Astrocyte of the spinal cord (primary cell): ENCODE data around the gene GPR132.
"Not testable (repeated sequence)": the region's sequence is repeated elsewhere in the genome, so short reads cannot be mapped to it uniquely, and the experiment has no call there.

Experiments used
- DNase-seq: peaks from one replicate; pipeline ENCODE4 v3.0.0; 2011; ENCODE audit warnings: low read depth, low spot score
- H3K4me3 ChIP-seq: 2 replicates; pipeline ENCODE4 v1.5.1; 2011; ENCODE audit warnings: low read depth, mild to moderate bottlenecking, low read length, moderate library complexity
- in situ Hi-C: cut with HindIII; loops from 2 replicates; pipeline ENCODE4 v1.10.0; 2017; ENCODE audit warnings: low sequenced_read_pairs
- TF ChIP-seq, protein P1 (sequence below): IDR thresholded peaks from 2 replicates; pipeline ENCODE4 v1.5.1; 2012; ENCODE audit warnings: low read depth, mild to moderate bottlenecking, low read length, inconsistent platforms

GPR132 gene

DNA sequence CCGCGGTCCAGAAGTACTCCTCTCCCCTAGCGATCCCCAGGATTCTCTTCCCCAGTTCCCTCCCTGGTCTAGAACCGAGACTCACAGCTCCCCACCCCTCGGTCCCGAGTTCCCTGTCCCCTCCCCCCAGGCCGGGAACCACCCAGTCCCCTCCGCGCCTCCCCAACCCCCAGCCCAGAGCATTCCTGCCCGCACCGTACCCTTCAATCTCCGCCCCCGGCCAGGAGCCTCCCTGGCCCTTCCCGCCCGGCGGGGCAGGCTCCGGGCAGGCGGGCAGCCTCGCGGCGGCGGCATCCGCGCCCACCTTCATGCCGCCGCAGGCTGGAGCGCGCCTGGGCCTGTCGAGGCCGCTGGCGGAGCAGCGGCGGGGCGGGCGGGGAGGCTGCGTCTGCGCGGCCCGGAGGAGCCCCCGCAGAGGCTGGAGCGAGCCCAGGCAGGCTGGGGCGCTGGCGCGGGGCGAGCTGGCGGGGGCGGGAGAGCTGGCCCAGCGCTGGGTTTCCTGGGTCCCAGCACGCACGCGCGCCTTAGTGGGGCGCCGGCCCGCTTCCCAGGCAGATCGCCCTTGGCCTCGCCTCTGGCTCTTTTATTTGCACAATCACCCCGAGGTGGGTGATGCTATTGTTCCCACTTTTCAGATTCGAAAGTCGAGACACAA, 22.2 kb upstream of the GPR132 start:
- TF ChIP-seq, protein P1, sequence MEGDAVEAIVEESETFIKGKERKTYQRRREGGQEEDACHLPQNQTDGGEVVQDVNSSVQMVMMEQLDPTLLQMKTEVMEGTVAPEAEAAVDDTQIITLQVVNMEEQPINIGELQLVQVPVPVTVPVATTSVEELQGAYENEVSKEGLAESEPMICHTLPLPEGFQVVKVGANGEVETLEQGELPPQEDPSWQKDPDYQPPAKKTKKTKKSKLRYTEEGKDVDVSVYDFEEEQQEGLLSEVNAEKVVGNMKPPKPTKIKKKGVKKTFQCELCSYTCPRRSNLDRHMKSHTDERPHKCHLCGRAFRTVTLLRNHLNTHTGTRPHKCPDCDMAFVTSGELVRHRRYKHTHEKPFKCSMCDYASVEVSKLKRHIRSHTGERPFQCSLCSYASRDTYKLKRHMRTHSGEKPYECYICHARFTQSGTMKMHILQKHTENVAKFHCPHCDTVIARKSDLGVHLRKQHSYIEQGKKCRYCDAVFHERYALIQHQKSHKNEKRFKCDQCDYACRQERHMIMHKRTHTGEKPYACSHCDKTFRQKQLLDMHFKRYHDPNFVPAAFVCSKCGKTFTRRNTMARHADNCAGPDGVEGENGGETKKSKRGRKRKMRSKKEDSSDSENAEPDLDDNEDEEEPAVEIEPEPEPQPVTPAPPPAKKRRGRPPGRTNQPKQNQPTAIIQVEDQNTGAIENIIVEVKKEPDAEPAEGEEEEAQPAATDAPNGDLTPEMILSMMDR: no peak
- H3K4me3 ChIP-seq: peak overlapping the region; percentile 53
- in situ Hi-C loops: no loop called here
- DNase-seq: peak; percentile 54

- peak; percentile 78 for DNase-seq
- H3K4me3 ChIP-seq: peak overlapping the region; percentile 53
- TF ChIP-seq, protein P1: peak; percentile 72
- in situ Hi-C loops: no loop called here
Measured at GRCh38 chr14:105086833-105087307, 21.6 kb upstream of the GPR132 start.

- TF ChIP-seq, protein P1: no peak
- in situ Hi-C loops: no loop called here
- H3K4me3 ChIP-seq: no peak overlapping the region
- no peak for DNase-seq
Measured at GRCh38 chr14:105085766-105086165, 20.5 kb upstream of the GPR132 start.

GRCh38 chr14:105084741-105085571, 19.7 kb upstream of the GPR132 start:
- TF ChIP-seq, protein P1: no peak
- H3K4me3 ChIP-seq: no peak overlapping the region
- in situ Hi-C loops: no loop called here
- DNase-seq: no peak

DNA sequence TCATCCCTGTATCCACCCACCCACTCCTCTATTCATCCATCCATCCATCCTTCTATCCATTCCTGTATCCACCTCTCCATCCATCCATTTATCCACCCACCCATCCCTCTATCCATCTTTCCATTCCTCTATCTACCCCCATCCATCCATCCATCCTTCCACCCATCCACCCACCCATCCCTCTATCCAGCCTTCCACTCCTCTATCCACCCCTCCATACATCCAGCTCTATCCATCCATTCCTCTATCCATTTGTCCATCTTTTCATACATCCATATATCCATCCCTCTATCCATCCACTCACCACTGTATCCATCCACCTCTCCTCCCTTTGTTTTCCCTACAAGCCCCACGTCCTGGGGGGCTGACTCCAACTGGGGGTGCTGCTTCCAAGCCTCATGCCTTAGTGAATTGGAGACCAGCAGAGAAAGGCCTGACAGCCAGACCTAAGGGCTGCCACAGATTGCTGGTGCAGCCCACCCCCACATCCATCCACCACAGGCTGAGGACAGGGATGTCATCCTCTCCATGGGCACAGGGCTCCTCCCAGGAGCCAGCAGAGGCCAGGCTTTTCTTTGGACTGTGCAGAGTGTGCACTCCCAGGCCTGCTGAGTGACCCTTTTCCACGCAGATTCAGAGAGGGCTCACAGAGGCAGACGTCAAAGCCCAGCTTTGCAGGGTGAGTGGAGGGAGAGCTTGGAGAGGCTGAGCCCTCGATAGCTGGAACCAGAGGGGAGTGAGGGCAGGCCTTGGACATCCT, 18.9 kb upstream of the GPR132 start:
- TF ChIP-seq, protein P1: no peak
- in situ Hi-C loops: no loop called here
- H3K4me3 ChIP-seq: no peak overlapping the region
- no peak for DNase-seq

- in situ Hi-C loops: no loop called here
Measured at GRCh38 chr14:105082703-105083102, 17.5 kb upstream of the GPR132 start.

GRCh38 chr14:105081473-105081872, 16.2 kb upstream of the GPR132 start:
- H3K4me3 ChIP-seq, in situ Hi-C loops, DNase-seq: not testable (repeated sequence)

More at GRCh38 chr14:105082703-105083102, 17.5 kb upstream of the GPR132 start:
- no peak overlapping the region for H3K4me3 ChIP-seq
- DNase-seq: no peak
- TF ChIP-seq, protein P1: no peak
